Ishikawa (cell line): ENCODE measurements around the gene INPP4B.

Source experiments
- CEBPB ChIP-seq: IDR thresholded peaks from 2 replicates; pipeline ENCODE4 v1.6.1; 2012
- CREB1 ChIP-seq: IDR thresholded peaks from 2 replicates; pipeline ENCODE4 v1.6.1; 2012; ENCODE audit warnings: low read depth
- EGR1 ChIP-seq: IDR thresholded peaks from 2 replicates; pipeline ENCODE4 v1.6.1; 2012
- EP300 ChIP-seq: IDR thresholded peaks from 2 replicates; pipeline ENCODE4 v1.6.1; 2012; ENCODE audit warnings: borderline replicate concordance
- FOXM1 ChIP-seq: IDR thresholded peaks from 2 replicates; pipeline ENCODE4 v1.6.1; 2012; ENCODE audit warnings: low read depth, borderline replicate concordance
- MAX ChIP-seq: IDR thresholded peaks from 2 replicates; pipeline ENCODE4 v1.6.1; 2012
- NFIC ChIP-seq: IDR thresholded peaks from 2 replicates; pipeline ENCODE4 v1.6.1; 2012
- RAD21 ChIP-seq: IDR thresholded peaks from 2 replicates; pipeline ENCODE4 v1.6.1; 2012; ENCODE audit warnings: low read depth
- REST ChIP-seq: IDR thresholded peaks from 2 replicates; pipeline ENCODE4 v1.6.1; 2012; ENCODE audit warnings: low read depth, mild to moderate bottlenecking
- TAF1 ChIP-seq: IDR thresholded peaks from 2 replicates; pipeline ENCODE4 v1.6.1; 2012; ENCODE audit warnings: low read depth, mild to moderate bottlenecking
- TCF12 ChIP-seq: IDR thresholded peaks from 2 replicates; pipeline ENCODE4 v1.6.1; 2012; ENCODE audit warnings: low read depth
- TEAD4 ChIP-seq: IDR thresholded peaks from 2 replicates; pipeline ENCODE4 v1.6.1; 2012
- USF1 ChIP-seq: IDR thresholded peaks from 2 replicates; pipeline ENCODE4 v1.6.1; 2012
- YY1 ChIP-seq: IDR thresholded peaks from 2 replicates; pipeline ENCODE4 v1.6.1; 2012; ENCODE audit warnings: low read depth
- ZBTB7A ChIP-seq: IDR thresholded peaks from 2 replicates; pipeline ENCODE4 v1.6.1; 2012; ENCODE audit warnings: low read depth

The INPP4B gene

GRCh38 chr4:142376204-142376603 lies 469.9 kb downstream of the INPP4B start:
- TF ChIP-seq TCF12: no peak
- TF ChIP-seq CREB1: no peak
- TF ChIP-seq RAD21: no peak
- no peak for TF ChIP-seq EP300
- TF ChIP-seq TEAD4: no peak
- TF ChIP-seq USF1: no peak

GRCh38 chr4:142373610-142374009 lies 472.5 kb downstream of the INPP4B start:
- no peak for TF ChIP-seq FOXM1

GRCh38 chr4:142372530-142373260 lies 473.4 kb downstream of the INPP4B start:
- TF ChIP-seq EGR1 (no peak), EP300 (no peak), YY1 (no peak), USF1 (no peak), ZBTB7A (no peak), RAD21 (no peak), TCF12 (no peak), NFIC (no peak), REST (no peak), TEAD4 (no peak), MAX (no peak), FOXM1 (no peak), CREB1 (no peak), TAF1 (no peak), CEBPB (no peak)

GRCh38 chr4:142369141-142369540 lies 477.0 kb downstream of the INPP4B start:
- TF ChIP-seq YY1 (no peak), REST (no peak), TAF1 (no peak), CEBPB (0 out of 2 replicates have a peak, but pooled peaks have one; percentile 22)

- TF ChIP-seq CREB1 (no peak), ZBTB7A (no peak), TCF12 (no peak), USF1 (no peak), EGR1 (no peak), MAX (no peak), YY1 (no peak), FOXM1 (no peak), CEBPB (no peak), EP300 (no peak), TAF1 (no peak), TEAD4 (no peak), RAD21 (no peak), NFIC (no peak), REST (no peak)
These were observed 478.5 kb downstream of the INPP4B start for GRCh38 chr4:142367418-142368180.
